IPS DF 4.7 (cell line): ENCODE measurements around the gene FAM83G.
"Not testable (repeated sequence)": the region's sequence is repeated elsewhere in the genome, so short reads cannot be mapped to it uniquely, and the experiment has no call there.

ENCODE experiments used
- DNase-seq: peaks from one replicate; pipeline ENCODE4 v3.0.0-alpha.2; 2013; ENCODE audit warnings: low spot score; ENCODE audit errors: extremely low read depth

FAM83G gene

GRCh38 chr17:18951941-18952842 lies 52.4 kb downstream of the FAM83G start, which contains the start of gene SLC5A10:
Gene SLC5A10 (plus strand): TSS chr17:18952165. CDS start chr17:18952206, 41 bp downstream.
- DNase-seq = no peak

GRCh38 chr17:18950944-18951905 lies 53.3 kb downstream of the FAM83G start:
- no peak for DNase-seq

- no peak for DNase-seq
Measured at GRCh38 chr17:18950346-18950745, 54.2 kb downstream of the FAM83G start.

GRCh38 chr17:18949566-18949965 lies 55.0 kb downstream of the FAM83G start:
- no peak for DNase-seq

GRCh38 chr17:18948476-18949006 lies 56.0 kb downstream of the FAM83G start:
- DNase-seq = no peak

GRCh38 chr17:18947866-18948265 lies 56.7 kb downstream of the FAM83G start:
- DNase-seq = no peak

- no peak for DNase-seq
Measured at GRCh38 chr17:18946536-18946935, 58.0 kb downstream of the FAM83G start.

GRCh38 chr17:18944646-18945045 lies 59.9 kb downstream of the FAM83G start:
- DNase-seq = no peak

GRCh38 chr17:18938692-18939023 lies 65.9 kb downstream of the FAM83G start:
- no peak for DNase-seq

GRCh38 chr17:18937981-18938691 lies 66.4 kb downstream of the FAM83G start:
- DNase-seq = no peak

- no peak for DNase-seq
Measured at GRCh38 chr17:18933102-18934058, 71.2 kb downstream of the FAM83G start.

GRCh38 chr17:18932360-18933055 lies 72.1 kb downstream of the FAM83G start:
- DNase-seq = no peak

- no peak for DNase-seq
Measured at GRCh38 chr17:18928628-18929125, 75.9 kb downstream of the FAM83G start.

- no peak for DNase-seq
Measured at GRCh38 chr17:18925187-18925586, 79.4 kb downstream of the FAM83G start.

GRCh38 chr17:18922596-18922995 lies 82.0 kb downstream of the FAM83G start:
- DNase-seq = not testable (repeated sequence)

GRCh38 chr17:18921912-18922451 lies 82.6 kb downstream of the FAM83G start:
- DNase-seq = no peak

- DNase-seq = no peak
Measured at GRCh38 chr17:18921485-18921884, 83.1 kb downstream of the FAM83G start.

GRCh38 chr17:18920911-18921441 lies 83.6 kb downstream of the FAM83G start:
- no peak for DNase-seq

GRCh38 chr17:18919963-18920362 lies 84.6 kb downstream of the FAM83G start:
- no peak for DNase-seq
